Thoracic aorta (tissue), 2 donors: ENCODE measurements around the gene PCDHA11. TPM values are rescaled to one million over a fixed set of nuclear protein-coding genes. Genes with fewer than 3 reads are reported as not detected.
A peak's percentile ranks its signal among the peaks of the same experiment; 100 is the strongest.

Experiments
- ATAC-seq: fragments of 150-250 bp; one replicate; pipeline ENCODE4 v1.8.0; 2017; ENCODE audit warnings: low read depth; ENCODE audit not compliant: insufficient number of reproducible peaks, low FRiP score
- DNase-seq: peaks from one replicate; pipeline ENCODE4 v3.0.0-alpha.2; 2020; ENCODE audit warnings: low spot score
- H3K27ac ChIP-seq, 2 donors: fragments of 200-600 bp; sonication (generic); 1 replicate in 1 of 2; 2 replicates in 1 of 2; pipeline ENCODE4 v1.5.1; 2016; ENCODE audit warnings: mild to moderate bottlenecking in 2 of 2, moderate library complexity in 2 of 2
- H3K27me3 ChIP-seq: fragments of 200-600 bp; sonication (generic); replicated peaks from 2 replicates; pipeline ENCODE4 v1.6.0; 2016; ENCODE audit warnings: mild to moderate bottlenecking; ENCODE audit not compliant: insufficient read depth
- H3K36me3 ChIP-seq: fragments of 200-600 bp; sonication (generic); one replicate; pipeline ENCODE4 v1.5.1; 2016
- H3K4me1 ChIP-seq, 2 donors: fragments of 200-600 bp; sonication (generic); 1 replicate in 1 of 2; 2 replicates in 1 of 2; pipeline versions ENCODE4 v1.5.1 to v1.6.0; 2016; ENCODE audit warnings: low read depth in 2 of 2, mild to moderate bottlenecking in 1 of 2; ENCODE audit not compliant: control insufficient read depth in 1 of 2
- H3K4me3 ChIP-seq: fragments of 200-600 bp; sonication (generic); 2 replicates; pipeline ENCODE4 v1.5.1; 2016; ENCODE audit warnings: mild to moderate bottlenecking
- H3K9me3 ChIP-seq: fragments of 200-600 bp; sonication (generic); 2 replicates; pipeline ENCODE4 v1.5.1; 2016
- CTCF ChIP-seq: fragments of 200-600 bp; sonication (generic); IDR thresholded peaks from one replicate; pipeline ENCODE4 v1.5.1; 2019; ENCODE audit warnings: antibody characterized with exemption
- total RNA-seq, 2 donors: library from RNA; depleted of rRNA; stranded (reverse); fragments of >200 nt; gene quantifications; one replicate each; pipeline versions ENCODE4 v1.1.0 to v1.2.3, GENCODE V29; 2016

Gene PCDHA11
- total RNA-seq, 2 donors from 2014 or later: 0.14 to 0.21 TPM

GRCh38 chr5:140855772-140856674, 12.7 kb upstream of the PCDHA11 start, which contains the start of gene PCDHA10:
Gene PCDHA10 (plus strand): TSS chr5:140855897. CDS start chr5:140856049, 152 bp downstream.
- Histone ChIP-seq H3K36me3 (no peaks in the 10 kb centered on the region), H3K4me1 (no peaks in the 10 kb centered on the region), H3K4me3 (peak within 1 kb of the TSS; percentile 19), H3K27me3 (no peaks in the 10 kb centered on the region), H3K9me3 (peaks cover 23% of the 10 kb centered on the region), H3K27ac (no peak within 1 kb of the TSS)
- TF ChIP-seq CTCF: no peak
- ATAC-seq: no peak
- no peak for DNase-seq

GRCh38 chr5:140857177-140857986, 11.4 kb upstream of the PCDHA11 start:
- Histone ChIP-seq H3K9me3 (peaks cover 30% of the 10 kb centered on the region), H3K36me3 (no peaks in the 10 kb centered on the region), H3K4me1 (no peaks in the 10 kb centered on the region), H3K27ac (no peak overlapping the region), H3K4me3 (no peak overlapping the region), H3K27me3 (no peaks in the 10 kb centered on the region)
- ATAC-seq: no peak
- TF ChIP-seq CTCF: no peak
- no peak for DNase-seq

- ATAC-seq: no peak
- Histone ChIP-seq H3K36me3 (no peaks in the 10 kb centered on the region), H3K27ac (no peak overlapping the region), H3K4me3 (no peak overlapping the region), H3K27me3 (no peaks in the 10 kb centered on the region), H3K9me3 (peaks cover 30% of the 10 kb centered on the region), H3K4me1 (no peaks in the 10 kb centered on the region)
- DNase-seq: no peak
- no peak for TF ChIP-seq CTCF
Observed at GRCh38 chr5:140857987-140858240, 10.8 kb upstream of the PCDHA11 start.

DNA sequence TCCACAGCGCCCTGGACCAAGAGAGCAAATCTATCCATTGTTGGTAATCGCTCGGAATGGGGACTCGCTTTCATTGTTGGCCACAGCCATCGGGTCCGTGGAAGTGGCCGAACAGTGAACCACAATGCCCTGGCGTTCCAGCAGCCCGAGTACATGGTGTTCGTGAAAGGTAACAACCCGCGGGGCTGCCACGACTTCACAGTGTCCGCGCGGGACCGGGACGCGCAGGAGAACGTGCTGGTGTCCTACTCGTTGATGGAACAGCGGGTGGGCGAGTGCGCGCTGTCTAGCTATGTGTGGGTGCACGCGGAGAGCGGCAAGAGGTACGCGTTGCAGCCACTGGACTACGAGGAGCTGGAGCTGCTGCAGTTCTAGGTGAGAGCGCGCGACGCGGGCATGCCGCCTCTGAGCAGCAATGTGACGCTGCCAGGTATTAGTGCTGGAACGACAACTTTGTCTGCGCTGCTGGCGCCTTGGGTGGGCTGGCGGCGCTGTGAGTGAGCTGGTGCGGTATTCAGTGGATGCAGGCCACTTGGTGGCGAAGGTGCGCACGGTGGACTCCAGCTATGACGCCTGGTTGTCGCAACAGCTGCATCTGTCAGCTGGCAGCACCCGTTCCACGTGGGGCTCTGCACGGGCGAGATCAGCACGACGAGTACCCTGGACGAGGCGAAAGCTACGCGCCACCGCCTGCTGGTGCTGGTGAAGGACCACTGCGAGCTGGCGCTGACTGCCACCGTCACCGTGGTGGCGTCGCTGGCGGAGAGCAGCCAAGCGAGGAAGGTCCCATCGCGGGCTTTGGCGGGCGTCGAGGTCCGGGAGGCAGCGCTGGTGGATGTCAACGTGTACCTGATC, 6.1 kb upstream of the PCDHA11 start:
- DNase-seq (no peak), ATAC-seq (no peak)
- Histone ChIP-seq H3K27me3 (no peaks in the 10 kb centered on the region), H3K4me3 (no peak overlapping the region), H3K4me1 (no peaks in the 10 kb centered on the region), H3K9me3 (peaks cover 23% of the 10 kb centered on the region), H3K27ac (no peak overlapping the region), H3K36me3 (no peaks in the 10 kb centered on the region)
- TF ChIP-seq CTCF: no peak

DNA sequence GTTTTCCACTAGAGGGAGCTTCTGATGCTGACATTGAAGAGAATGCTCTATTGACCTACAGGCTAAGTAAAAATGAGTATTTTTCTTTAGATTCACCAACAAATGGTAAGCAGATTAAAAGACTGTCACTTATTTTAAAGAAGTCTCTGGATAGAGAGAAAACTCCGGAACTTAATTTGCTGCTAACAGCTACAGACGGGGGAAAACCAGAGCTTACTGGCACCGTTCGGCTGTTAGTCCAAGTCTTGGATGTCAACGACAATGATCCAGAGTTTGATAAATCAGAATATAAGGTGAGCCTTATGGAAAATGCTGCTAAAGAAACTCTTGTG, 764 bp downstream of the PCDHA11 start:
- Histone ChIP-seq H3K9me3 (peaks cover 12% of the 10 kb centered on the region), H3K4me1 (no peaks in the 10 kb centered on the region), H3K27ac (no peak overlapping the region), H3K27me3 (no peaks in the 10 kb centered on the region), H3K4me3 (no peak overlapping the region), H3K36me3 (no peaks in the 10 kb centered on the region)
- no peak for TF ChIP-seq CTCF
- DNase-seq (no peak), ATAC-seq (no peak)
